NCI-H748 (cell line): ENCODE data around the gene FGF22.

Source experiments
- DNase-seq: peaks from one replicate; lab custom pipeline; 2025; ENCODE audit not compliant: unreplicated experiment; lab: John Stamatoyannopoulos, UW

FGF22 gene

GRCh38 chr19:677601-678436, 38.1 kb downstream of the FGF22 start:
- no peak for DNase-seq

GRCh38 chr19:678791-679388, 39.2 kb downstream of the FGF22 start:
- no peak for DNase-seq

- DNase-seq: peak; percentile 43
These were observed 40.0 kb downstream of the FGF22 start for GRCh38 chr19:679418-680286.

GRCh38 chr19:680287-681028, 40.8 kb downstream of the FGF22 start:
- peak; percentile 93 for DNase-seq

- DNase-seq: no peak
These were observed 41.6 kb downstream of the FGF22 start for GRCh38 chr19:681029-682019.

- DNase-seq: no peak
These were observed 43.1 kb downstream of the FGF22 start for GRCh38 chr19:682678-683320.

- DNase-seq: no peak
These were observed 45.8 kb downstream of the FGF22 start for GRCh38 chr19:685454-685931.

- no peak for DNase-seq
These were observed 47.1 kb downstream of the FGF22 start for GRCh38 chr19:686589-687297.

- no peak for DNase-seq
These were observed 48.0 kb downstream of the FGF22 start for GRCh38 chr19:687569-688166.

GRCh38 chr19:688214-688613, 48.5 kb downstream of the FGF22 start:
- no peak for DNase-seq

- DNase-seq: no peak
These were observed 49.3 kb downstream of the FGF22 start for GRCh38 chr19:688992-689391.

GRCh38 chr19:690203-690602, 50.5 kb downstream of the FGF22 start:
- no peak for DNase-seq
